Kidney epithelial cell (primary cell): ENCODE data around the gene MANSC1. TPM values are rescaled to one million over a fixed set of nuclear protein-coding genes. Genes with fewer than 3 reads are reported as not detected.

Experiments used
- DNase-seq: peaks from one replicate; pipeline ENCODE4 v3.0.0-alpha.2; 2010; ENCODE audit warnings: low read depth
- H3K27me3 ChIP-seq: 2 replicates; pipeline ENCODE4 v1.6.0; 2011; ENCODE audit warnings: low read length; ENCODE audit not compliant: control insufficient read depth, insufficient read depth
- H3K36me3 ChIP-seq: 2 replicates; pipeline ENCODE4 v1.5.1; 2011; ENCODE audit warnings: low read length; ENCODE audit not compliant: control insufficient read depth, insufficient read depth
- H3K4me3 ChIP-seq: 2 replicates; pipeline ENCODE4 v1.5.1; 2011; ENCODE audit warnings: low read depth, mild to moderate bottlenecking, control low read depth, low read length
- total RNA-seq: library from RNA; depleted of rRNA; stranded (reverse); fragments of >200 nt; gene quantifications from 2 replicates; pipeline ENCODE4 v1.2.3, GENCODE V29; 2015
- TF ChIP-seq, protein P1 (sequence below): IDR thresholded peaks from 2 replicates; pipeline ENCODE4 v1.5.1; 2011; ENCODE audit warnings: mild to moderate bottlenecking, moderate library complexity, low read length, control low read depth, inconsistent platforms; ENCODE audit not compliant: insufficient read depth, poor library complexity, severe bottlenecking

The MANSC1 gene
- 5.4 and 5.8 TPM in 2 replicates for total RNA-seq

DNA sequence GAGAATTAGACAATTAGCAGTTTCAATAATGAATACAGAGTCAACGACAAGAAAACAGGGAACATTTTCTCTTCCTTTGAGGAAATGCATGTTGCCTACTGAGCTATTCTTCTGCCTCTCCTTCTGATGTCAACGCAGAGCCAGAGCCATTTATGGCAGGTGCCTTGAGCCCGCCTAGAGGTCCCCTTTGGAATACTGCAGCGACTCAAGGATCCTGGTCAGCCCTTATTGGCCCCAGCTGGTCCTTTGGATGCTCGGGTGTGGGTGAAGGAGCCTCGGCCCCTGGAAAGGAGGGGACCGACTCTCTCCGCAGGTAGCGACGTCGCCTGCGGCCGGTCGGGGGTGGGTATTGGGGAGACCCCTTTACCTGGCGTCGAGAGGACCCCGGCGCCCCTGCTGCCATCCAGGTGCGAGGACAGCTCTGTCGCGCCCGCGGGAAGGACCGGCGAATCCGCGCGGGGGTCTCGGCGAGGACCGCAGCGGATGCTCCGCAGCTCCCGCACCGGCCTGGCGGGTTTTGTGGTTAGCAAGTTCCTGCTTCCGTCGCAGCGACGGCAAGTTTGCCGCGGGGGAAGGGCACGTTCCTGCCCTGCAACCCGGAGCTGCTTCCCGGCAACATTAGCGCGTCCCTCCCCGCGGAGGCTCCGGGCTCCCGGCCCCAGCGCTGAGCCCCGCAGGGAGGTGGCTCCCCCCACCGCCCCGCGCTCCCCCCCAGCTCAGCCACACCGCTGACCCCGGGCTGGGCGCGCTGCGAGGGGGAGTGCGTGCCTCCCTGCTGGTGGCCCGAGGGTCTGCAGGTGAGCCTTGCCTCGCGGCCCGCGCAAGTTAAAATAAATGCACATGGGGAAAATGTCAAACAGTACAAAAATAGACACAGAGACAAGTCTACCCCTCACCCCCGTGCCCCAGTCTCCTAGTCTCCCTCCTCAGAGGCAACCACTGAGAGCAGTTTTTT is at the start of gene MANSC1:
Gene MANSC1 (minus strand): TSS at position 532 of the 955 bp plus-strand sequence. CDS start 6,928 bp downstream, outside the sequence.
- DNase-seq = no peak
- no peaks in the 10 kb centered on the region for H3K27me3 ChIP-seq
- TF ChIP-seq, protein P1, sequence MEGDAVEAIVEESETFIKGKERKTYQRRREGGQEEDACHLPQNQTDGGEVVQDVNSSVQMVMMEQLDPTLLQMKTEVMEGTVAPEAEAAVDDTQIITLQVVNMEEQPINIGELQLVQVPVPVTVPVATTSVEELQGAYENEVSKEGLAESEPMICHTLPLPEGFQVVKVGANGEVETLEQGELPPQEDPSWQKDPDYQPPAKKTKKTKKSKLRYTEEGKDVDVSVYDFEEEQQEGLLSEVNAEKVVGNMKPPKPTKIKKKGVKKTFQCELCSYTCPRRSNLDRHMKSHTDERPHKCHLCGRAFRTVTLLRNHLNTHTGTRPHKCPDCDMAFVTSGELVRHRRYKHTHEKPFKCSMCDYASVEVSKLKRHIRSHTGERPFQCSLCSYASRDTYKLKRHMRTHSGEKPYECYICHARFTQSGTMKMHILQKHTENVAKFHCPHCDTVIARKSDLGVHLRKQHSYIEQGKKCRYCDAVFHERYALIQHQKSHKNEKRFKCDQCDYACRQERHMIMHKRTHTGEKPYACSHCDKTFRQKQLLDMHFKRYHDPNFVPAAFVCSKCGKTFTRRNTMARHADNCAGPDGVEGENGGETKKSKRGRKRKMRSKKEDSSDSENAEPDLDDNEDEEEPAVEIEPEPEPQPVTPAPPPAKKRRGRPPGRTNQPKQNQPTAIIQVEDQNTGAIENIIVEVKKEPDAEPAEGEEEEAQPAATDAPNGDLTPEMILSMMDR = peak; percentile 43
- H3K4me3 ChIP-seq = peak within 1 kb of the TSS; percentile 48
- H3K36me3 ChIP-seq = no peaks in the 10 kb centered on the region

- H3K27me3 ChIP-seq = no peaks in the 10 kb centered on the region
- TF ChIP-seq, protein P1 = no peak
- H3K36me3 ChIP-seq = no peaks in the 10 kb centered on the region
- no peak overlapping the region for H3K4me3 ChIP-seq
- no peak for DNase-seq
Measured at GRCh38 chr12:12399161-12399560, 49.1 kb upstream of the MANSC1 start.

- DNase-seq = peak; percentile 88
- TF ChIP-seq, protein P1 = no peak
- H3K36me3 ChIP-seq = no peaks in the 10 kb centered on the region
- no peaks in the 10 kb centered on the region for H3K27me3 ChIP-seq
- H3K4me3 ChIP-seq = no peak overlapping the region
Measured at GRCh38 chr12:12398026-12398859, 48.2 kb upstream of the MANSC1 start.

DNA sequence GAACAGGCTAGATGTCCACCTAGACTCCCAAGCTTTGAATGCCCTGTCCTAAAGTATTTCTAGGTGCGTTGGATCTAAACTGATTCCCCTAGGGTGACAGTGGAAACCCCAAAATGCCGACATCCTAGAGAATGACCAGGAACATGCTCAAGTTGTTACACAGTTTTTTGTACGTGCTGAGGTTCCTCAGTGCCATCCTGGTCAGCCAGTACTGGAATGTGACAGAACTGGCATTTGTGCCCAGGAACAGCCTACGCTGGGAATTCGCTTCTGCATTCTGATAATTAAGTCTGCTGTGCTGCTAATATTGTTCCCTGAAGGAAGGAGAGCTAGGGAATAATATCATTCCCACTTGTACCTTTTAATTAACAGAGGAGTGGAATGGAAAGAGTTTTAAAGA is 47.1 kb upstream of the MANSC1 start:
- H3K4me3 ChIP-seq = no peak overlapping the region
- H3K27me3 ChIP-seq = no peaks in the 10 kb centered on the region
- no peaks in the 10 kb centered on the region for H3K36me3 ChIP-seq
- DNase-seq = no peak
- TF ChIP-seq, protein P1 = no peak

GRCh38 chr12:12396694-12397093 is 46.7 kb upstream of the MANSC1 start:
- DNase-seq = no peak
- Histone ChIP-seq H3K4me3 (no peak overlapping the region), H3K27me3 (no peaks in the 10 kb centered on the region), H3K36me3 (no peaks in the 10 kb centered on the region)
- TF ChIP-seq, protein P1 = no peak
